ENCODE measurements around the gene KIAA1217.

KIAA1217 gene

DNA sequence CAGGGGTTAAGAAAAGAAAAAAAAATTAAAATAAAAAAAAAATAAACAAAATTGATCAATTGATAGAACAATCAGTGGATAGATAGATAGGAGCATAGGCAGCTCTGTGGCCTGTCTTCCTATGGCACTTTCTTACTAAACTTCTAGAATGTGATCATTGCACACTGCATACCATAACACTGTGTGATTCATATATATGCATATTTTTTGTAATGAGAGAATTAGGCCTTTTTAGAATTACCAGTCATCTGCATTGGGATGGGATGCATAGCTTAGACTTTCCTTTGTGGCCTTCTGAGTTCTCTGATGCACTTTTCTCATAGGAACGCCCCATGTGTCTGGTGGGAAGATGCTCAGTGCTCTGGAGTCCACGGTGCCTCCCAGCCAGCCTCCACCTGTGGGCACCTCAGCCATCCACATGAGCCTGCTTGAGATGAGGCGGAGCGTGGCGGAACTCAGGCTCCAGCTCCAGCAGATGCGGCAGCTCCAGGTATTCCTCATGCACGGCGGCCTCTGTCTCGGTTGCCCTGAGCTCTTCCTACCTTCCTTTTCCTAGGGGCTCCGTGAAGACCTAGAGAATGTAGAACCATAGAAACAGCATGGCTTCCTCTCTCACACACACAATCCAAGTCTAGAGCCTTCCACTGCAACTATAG, 292.2 kb downstream of the KIAA1217 start:
- no peak for TF ChIP-seq CTCF (conservative IDR thresholded peaks at IDR 0.05)
- no peak for TF ChIP-seq ZFX (IDR thresholded peaks at IDR 0.05)
- H3K27ac ChIP-seq: no peak overlapping the region

GRCh38 chr10:24502006-24502405, 293.1 kb downstream of the KIAA1217 start:
- TF ChIP-seq ZFX (IDR thresholded peaks at IDR 0.05): no peak
- no peak overlapping the region for H3K27ac ChIP-seq

GRCh38 chr10:24502801-24503460, 294.0 kb downstream of the KIAA1217 start:
- no peak overlapping the region for H3K27ac ChIP-seq
- TF ChIP-seq ZFX (IDR thresholded peaks at IDR 0.05) (no peak), CTCF (conservative IDR thresholded peaks at IDR 0.05) (no peak)

DNA sequence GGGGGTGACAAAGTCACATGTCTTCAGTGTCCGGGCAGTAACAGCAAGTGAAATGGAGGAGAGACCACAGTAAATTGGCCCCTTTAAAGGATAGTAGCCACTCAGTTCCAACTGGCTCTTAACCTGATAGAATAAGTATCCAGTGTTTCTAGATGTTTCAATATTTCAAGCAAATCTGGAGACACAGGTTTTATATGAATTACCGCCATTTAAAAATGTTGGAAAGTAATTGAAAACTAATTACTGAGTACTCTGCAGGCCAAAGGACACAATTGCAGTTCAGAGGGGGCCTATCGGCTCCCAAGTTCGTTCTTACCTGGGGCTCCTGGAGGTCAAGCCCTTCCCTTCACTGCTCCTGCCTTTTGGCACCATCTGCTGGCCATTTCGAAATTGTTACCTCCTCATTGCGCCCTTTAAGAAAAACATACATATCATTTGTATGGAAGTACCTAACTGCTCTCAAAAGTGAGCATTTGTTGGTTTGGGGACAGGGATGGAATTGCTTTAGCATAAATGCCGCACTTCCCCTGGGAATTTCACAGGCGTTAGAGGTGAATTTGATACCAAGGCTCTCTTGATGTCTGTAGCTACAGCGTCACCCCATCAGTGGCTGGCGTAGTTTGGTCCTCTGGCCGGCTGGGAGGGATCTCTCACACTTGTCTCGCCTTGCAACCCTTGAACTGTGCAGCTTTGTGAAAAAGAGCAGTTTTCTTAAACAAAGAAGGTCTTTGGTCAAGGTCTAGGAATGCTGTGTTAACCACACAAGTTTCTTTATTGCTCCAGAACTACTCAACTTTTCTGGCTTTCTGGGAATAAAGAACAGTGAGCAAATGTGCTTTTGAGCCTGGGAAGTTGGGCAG, 294.8 kb downstream of the KIAA1217 start:
- H3K27ac ChIP-seq: no peak overlapping the region
- TF ChIP-seq CTCF (conservative IDR thresholded peaks at IDR 0.05): peak; percentile 89
- no peak for TF ChIP-seq ZFX (IDR thresholded peaks at IDR 0.05)

DNA sequence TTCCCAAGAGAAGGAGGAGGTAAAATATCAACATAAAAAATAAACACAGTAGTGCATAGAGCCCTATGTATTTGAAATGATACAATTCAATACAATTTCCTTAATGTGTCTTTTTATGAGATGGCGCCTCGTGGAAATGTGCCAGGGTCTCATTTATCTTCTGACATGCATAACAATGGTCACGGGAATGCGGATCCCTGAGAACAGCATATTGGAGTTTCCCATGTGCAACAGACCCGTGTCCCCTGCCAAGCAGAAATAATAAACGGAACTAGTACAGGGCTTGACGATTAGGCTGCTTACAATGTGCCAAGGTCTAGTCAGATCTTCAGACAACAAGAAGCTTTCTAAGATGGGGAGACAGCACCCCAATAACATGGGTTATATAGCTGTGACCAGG, 296.8 kb downstream of the KIAA1217 start:
- no peak for TF ChIP-seq CTCF (conservative IDR thresholded peaks at IDR 0.05)
- no peak for TF ChIP-seq ZFX (IDR thresholded peaks at IDR 0.05)
- H3K27ac ChIP-seq: no peak overlapping the region

- no peak overlapping the region for H3K27ac ChIP-seq
- TF ChIP-seq CTCF (conservative IDR thresholded peaks at IDR 0.05): peak; percentile 58
- no peak for TF ChIP-seq ZFX (IDR thresholded peaks at IDR 0.05)
Observed at GRCh38 chr10:24513155-24513554, 304.2 kb downstream of the KIAA1217 start.

GRCh38 chr10:24515481-24515880, 306.5 kb downstream of the KIAA1217 start:
- no peak for TF ChIP-seq CTCF (conservative IDR thresholded peaks at IDR 0.05)
- TF ChIP-seq ZFX (IDR thresholded peaks at IDR 0.05): no peak
- no peak overlapping the region for H3K27ac ChIP-seq
